AG10803 (cell line): ENCODE measurements around the gene GRK6.
A peak's percentile ranks its signal among the peaks of the same experiment; 100 is the strongest.

Experiments used
- DNase-seq: peaks from one replicate; pipeline ENCODE4 v3.0.0; 2010; ENCODE audit warnings: low read depth
- H3K4me3 ChIP-seq: 2 replicates; pipeline ENCODE4 v1.5.1; 2011; ENCODE audit warnings: mild to moderate bottlenecking, low read length, control low read depth
- CTCF ChIP-seq: conservative IDR thresholded peaks from 2 replicates; pipeline ENCODE4 v1.5.1; 2011; ENCODE audit warnings: mild to moderate bottlenecking, low read length, control low read depth, inconsistent platforms

GRK6 gene

GRCh38 chr5:177466861-177467260, 40.4 kb downstream of the GRK6 start:
- no peak for TF ChIP-seq CTCF
- no peak overlapping the region for H3K4me3 ChIP-seq
- DNase-seq: no peak

- no peak for DNase-seq
- no peak for TF ChIP-seq CTCF
- no peak overlapping the region for H3K4me3 ChIP-seq
Measured at GRCh38 chr5:177467436-177467835, 41.0 kb downstream of the GRK6 start.

GRCh38 chr5:177468329-177468684, 41.8 kb downstream of the GRK6 start:
- DNase-seq: no peak
- H3K4me3 ChIP-seq: no peak overlapping the region
- no peak for TF ChIP-seq CTCF

GRCh38 chr5:177468685-177469628, 42.5 kb downstream of the GRK6 start:
- no peak for TF ChIP-seq CTCF
- DNase-seq: peak; percentile 78
- no peak overlapping the region for H3K4me3 ChIP-seq

- DNase-seq: no peak
- no peak overlapping the region for H3K4me3 ChIP-seq
- TF ChIP-seq CTCF: no peak
Measured at GRCh38 chr5:177469750-177470525, 43.5 kb downstream of the GRK6 start.

- no peak for TF ChIP-seq CTCF
- peak overlapping the region; percentile 88 for H3K4me3 ChIP-seq
- DNase-seq: no peak
Measured at GRCh38 chr5:177470759-177471536, 44.5 kb downstream of the GRK6 start.
